B cell (primary cell): ENCODE measurements around the gene AFF2. TPM values are rescaled to one million over a fixed set of nuclear protein-coding genes. Genes with fewer than 3 reads are reported as not detected.

Source experiments
- ATAC-seq: fragments of 200-7000 bp; cut with Tn5 transposase; one replicate; pipeline ENCODE4 v1.10.0; 2021; ENCODE audit warnings: low read depth, mild to moderate bottlenecking, moderate number of reproducible peaks, moderate library complexity
- CTCF ChIA-PET: fragments of 350-600 bp; sonication (Branson Sonifier 250); formaldehyde crosslinking; loops from one replicate; lab custom pipeline; 2021; ENCODE audit warnings: antibody characterized with exemption, inconsistent platforms; lab: Charles Lee
- POLR2A ChIA-PET: fragments of 350-600 bp; sonication (Branson Sonifier 250); formaldehyde crosslinking; loops from one replicate; lab custom pipeline; 2021; ENCODE audit warnings: antibody characterized with exemption; lab: Charles Lee
- DNase-seq: peaks from one replicate; pipeline ENCODE4 v3.0.0; 2013
- H2AFZ ChIP-seq: 2 replicates; pipeline ENCODE4 v1.6.1; 2012; ENCODE audit warnings: mild to moderate bottlenecking, low read depth, low read length; ENCODE audit not compliant: insufficient read depth, poor library complexity, severe bottlenecking
- H3K27ac ChIP-seq, 2 donors: 1 replicate in 1 of 2; 2 replicates in 1 of 2; pipeline ENCODE4 v1.5.1; 2012 to 2013; ENCODE audit warnings: low read length in 2 of 2, mild to moderate bottlenecking in 2 of 2, moderate library complexity in 1 of 2
- H3K27me3 ChIP-seq, 4 experiments: fragments of 200-600 bp in 1 of 4; sonication (generic) in 1 of 4; replicated peaks in 1 of 4; 1 replicate in 2 of 4; 2 replicates in 2 of 4; pipeline versions ENCODE4 v1.6.1 to v1.7.0; 2013 to 2016; ENCODE audit warnings: low read length in 3 of 4, mild to moderate bottlenecking in 2 of 4, mixed read lengths in 1 of 4, moderate library complexity in 1 of 4; ENCODE audit not compliant: insufficient read depth in 4 of 4, control insufficient read depth in 3 of 4; ENCODE audit errors: control extremely low read depth in 1 of 4
- H3K36me3 ChIP-seq, 2 experiments: replicated peaks in 1 of 2; 1 replicate in 1 of 2; 2 replicates in 1 of 2; pipeline versions ENCODE4 v1.6.1 to v1.7.1; 2013; ENCODE audit warnings: low read length in 1 of 2; ENCODE audit not compliant: insufficient read depth in 2 of 2, control insufficient read depth in 1 of 2; ENCODE audit errors: control extremely low read depth in 1 of 2, extremely low read depth in 1 of 2
- H3K4me1 ChIP-seq, 2 donors: fragments of 200-600 bp in 1 of 2; sonication (generic) in 1 of 2; 1 replicate in 1 of 2; 2 replicates in 1 of 2; pipeline versions ENCODE4 v1.5.1 to v1.6.1; 2013 to 2017; ENCODE audit warnings: low read length in 2 of 2; ENCODE audit not compliant: control insufficient read depth in 2 of 2, insufficient read depth in 2 of 2
- H3K4me2 ChIP-seq: replicated peaks from 2 replicates; pipeline ENCODE3; 2012; ENCODE audit warnings: mild to moderate bottlenecking, low read depth, low read length; ENCODE audit not compliant: poor library complexity, severe bottlenecking
- H3K4me3 ChIP-seq, 5 experiments: fragments of 200-600 bp in 1 of 5; sonication (generic) in 1 of 5; 1 replicate in 3 of 5; 2 replicates in 2 of 5; pipeline versions ENCODE4 v1.5.1 to v1.7.0; 2011 to 2016; ENCODE audit warnings: low read length in 4 of 5, mild to moderate bottlenecking in 4 of 5, low read depth in 2 of 5, control low read depth in 1 of 5, moderate library complexity in 1 of 5; ENCODE audit not compliant: insufficient read depth in 1 of 5; ENCODE audit errors: control extremely low read depth in 1 of 5, extremely low read depth in 1 of 5
- H3K79me2 ChIP-seq: fragments of 200-600 bp; sonication (generic); one replicate; pipeline ENCODE4 v1.6.0; 2016; ENCODE audit warnings: low read length; ENCODE audit not compliant: control insufficient read depth, insufficient read depth
- H3K9ac ChIP-seq: fragments of 200-600 bp; sonication (generic); 2 replicates; pipeline ENCODE4 v1.6.1; 2017; ENCODE audit warnings: mild to moderate bottlenecking, low read length, moderate library complexity
- H3K9me3 ChIP-seq, 3 donors: one replicate each; pipeline versions ENCODE4 v1.6.1 to v1.7.1; 2013; ENCODE audit warnings: low read length in 2 of 3; ENCODE audit not compliant: control insufficient read depth in 2 of 3, insufficient read depth in 1 of 3; ENCODE audit errors: control extremely low read depth in 1 of 3
- H4K20me1 ChIP-seq: 2 replicates; pipeline ENCODE4 v1.6.0; 2012; ENCODE audit warnings: mild to moderate bottlenecking, low read length; ENCODE audit not compliant: insufficient read depth, control insufficient read depth, poor library complexity, severe bottlenecking
- H3K27ac Mint-ChIP-seq: one replicate; pipeline ENCODE4 v1.8.0; 2021; ENCODE audit warnings: mixed read lengths
- H3K27me3 Mint-ChIP-seq: one replicate; pipeline ENCODE4 v1.8.0; 2021; ENCODE audit warnings: mixed read lengths
- H3K4me1 Mint-ChIP-seq: one replicate; pipeline ENCODE4 v1.8.0; 2021; ENCODE audit warnings: mixed read lengths
- H3K4me3 Mint-ChIP-seq: one replicate; pipeline ENCODE4 v1.8.0; 2021; ENCODE audit warnings: mixed read lengths
- H3K9me3 Mint-ChIP-seq: one replicate; pipeline ENCODE4 v1.8.0; 2022; ENCODE audit warnings: mixed read lengths; ENCODE audit not compliant: insufficient read depth
- CTCF ChIP-seq: fragments of 200-600 bp; IDR thresholded peaks from one replicate; pipeline ENCODE4 v1.8.0; 2022; ENCODE audit warnings: antibody characterized with exemption, mild to moderate bottlenecking
- EZH2 ChIP-seq: IDR thresholded peaks from 2 replicates; pipeline ENCODE4 v1.6.1; 2012; ENCODE audit warnings: borderline replicate concordance, low read depth, mild to moderate bottlenecking, moderate library complexity, low read length; ENCODE audit not compliant: insufficient read depth, poor library complexity, severe bottlenecking
- WGBS: methylation state at CpG from one replicate; pipeline ENCODE4 v1.1.5; 2013; ENCODE audit warnings: missing lambda C conversion rate; ENCODE audit not compliant: insufficient coverage; 5-methylcytosine and 5-hydroxymethylcytosine counted together
- intact Hi-C: fragments of 100-400 bp; cut with micrococcal nuclease; formaldehyde crosslinking; loops from one replicate; pipeline ENCODE4 v1.10.0; 2022
- polyA plus RNA-seq: library from polyadenylated mRNA; depleted of rRNA; stranded (reverse); fragments of >200 nt; gene quantifications from 2 replicates; pipeline ENCODE4 v1.2.3, GENCODE V29; 2012
- total RNA-seq, 2 donors: library from RNA; stranded (reverse); fragments of 120-200 nt in 1 of 2; gene quantifications; 1 replicate in 1 of 2; 2 replicates in 1 of 2; pipeline versions ENCODE4 v1.2.3 to v1.2.4, GENCODE V29; 2013 to 2022

AFF2 gene
- total and polyA plus RNA-seq, 2 donors (not counting 1 experiment from before 2014, with no cell fraction given), result 0.06 to 12.0 TPM

GRCh38 chrX:148513661-148514060 lies 13.2 kb downstream of the AFF2 start:
- no peak for ATAC-seq
- no peak overlapping the region for H3K4me2 ChIP-seq
- no peak overlapping the region for H3K27ac ChIP-seq
- Mint-ChIP-seq H3K27ac (no peak overlapping the region), H3K4me1 (no peaks in the 10 kb centered on the region), H3K27me3 (no peaks in the 10 kb centered on the region), H3K9me3 (no peaks in the 10 kb centered on the region), H3K4me3 (no peak overlapping the region)
- no peaks in the 10 kb centered on the region for H4K20me1 ChIP-seq
- no peaks in the 10 kb centered on the region for H3K4me1 ChIP-seq
- peaks cover 0 to 4% (median 0%) of the 10 kb centered on the region in 4 experiments for H3K27me3 ChIP-seq
- H3K4me3 ChIP-seq, result no peak overlapping the region
- no peaks in the 10 kb centered on the region for H3K36me3 ChIP-seq
- TF ChIP-seq EZH2 (no peak), CTCF (no peak)
- H3K9ac ChIP-seq, result no peak overlapping the region
- no peaks in the 10 kb centered on the region for H3K9me3 ChIP-seq
- DNase-seq, result no peak
- no CpG with 5 or more reads among the region's 3 CpGs for WGBS
- CTCF ChIA-PET, result no interaction called here
- no peaks in the 10 kb centered on the region for H3K79me2 ChIP-seq
- intact Hi-C loops, result no loop called here
- POLR2A ChIA-PET, result no interaction called here
- no peak overlapping the region for H2AFZ ChIP-seq

DNA sequence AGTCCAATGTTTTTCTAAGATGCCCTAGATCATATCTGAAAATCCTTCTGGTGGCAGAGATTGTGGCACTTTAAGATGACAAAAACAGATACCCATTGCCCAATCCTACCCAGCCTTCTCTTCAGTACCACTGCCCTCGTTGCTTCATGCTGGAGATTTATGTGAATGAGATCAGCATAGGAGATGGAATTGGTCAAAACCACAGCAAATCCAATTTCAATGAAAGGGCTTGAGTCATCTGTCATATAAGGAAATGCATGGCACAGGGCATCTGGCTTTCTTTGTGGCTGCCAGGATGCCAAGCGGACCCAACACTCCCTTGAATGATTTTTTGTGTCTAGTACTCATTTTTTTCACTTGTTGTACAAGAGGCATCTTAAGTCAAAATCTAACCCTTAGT lies 16.8 kb downstream of the AFF2 start:
- Mint-ChIP-seq H3K27ac (no peak overlapping the region), H3K9me3 (no peaks in the 10 kb centered on the region), H3K4me1 (peaks cover 7% of the 10 kb centered on the region), H3K27me3 (no peaks in the 10 kb centered on the region), H3K4me3 (no peak overlapping the region)
- no peak overlapping the region for H3K4me3 ChIP-seq
- no peak overlapping the region for H3K4me2 ChIP-seq
- no peak for DNase-seq
- CTCF ChIA-PET, result interaction anchor here (1.3 kb wide), 1 partner anchor 13 kb away, joined by 4 read pairs; no protein-coding TSS in a partner anchor
- H3K79me2 ChIP-seq, result no peaks in the 10 kb centered on the region
- ATAC-seq, result no peak
- no peak overlapping the region for H2AFZ ChIP-seq
- no peaks in the 10 kb centered on the region for H3K4me1 ChIP-seq
- POLR2A ChIA-PET, result no interaction called here
- H4K20me1 ChIP-seq, result no peaks in the 10 kb centered on the region
- H3K9ac ChIP-seq, result no peak overlapping the region
- no CpG with 5 or more reads among the region's 2 CpGs for WGBS
- H3K36me3 ChIP-seq, result no peaks in the 10 kb centered on the region
- no peak overlapping the region for H3K27ac ChIP-seq
- intact Hi-C loops, result no loop called here
- H3K27me3 ChIP-seq, result no peaks in the 10 kb centered on the region
- no peaks in the 10 kb centered on the region for H3K9me3 ChIP-seq
- TF ChIP-seq EZH2 (no peak), CTCF (no peak)
